Skeletal muscle satellite cell (primary cell): ENCODE data around the gene GPC6.
A peak's percentile ranks its signal among the peaks of the same experiment; 100 is the strongest.

Source experiments
- H3K27me3 ChIP-seq: 2 replicates; pipeline ENCODE4 v1.7.0; 2013; ENCODE audit warnings: low read length; ENCODE audit not compliant: control insufficient read depth, insufficient read depth
- H3K36me3 ChIP-seq: 2 replicates; pipeline ENCODE4 v1.7.0; 2013; ENCODE audit warnings: mild to moderate bottlenecking, control low read depth, low read length; ENCODE audit not compliant: insufficient read depth
- H3K4me1 ChIP-seq: 2 replicates; pipeline ENCODE4 v1.7.0; 2013; ENCODE audit warnings: low read length; ENCODE audit not compliant: control insufficient read depth, insufficient read depth
- H3K4me2 ChIP-seq: 2 replicates; pipeline ENCODE4 v1.7.0; 2013; ENCODE audit warnings: mild to moderate bottlenecking, low read length
- H3K4me3 ChIP-seq: 2 replicates; pipeline ENCODE4 v1.7.0; 2013; ENCODE audit warnings: low read length
- H3K9ac ChIP-seq: 2 replicates; pipeline ENCODE4 v1.7.0; 2013; ENCODE audit warnings: mild to moderate bottlenecking, low read depth, low read length, moderate library complexity
- H3K9me3 ChIP-seq: replicated peaks from 2 replicates; pipeline ENCODE4 v1.7.0; 2013; ENCODE audit warnings: mild to moderate bottlenecking, control low read depth, low read length

Gene GPC6

GRCh38 chr13:93217721-93218261, 8.8 kb upstream of the GPC6 start:
- H3K9me3 ChIP-seq, result no peaks in the 10 kb centered on the region
- no peak overlapping the region for H3K9ac ChIP-seq
- H3K27me3 ChIP-seq, result no peaks in the 10 kb centered on the region
- peaks cover 3% of the 10 kb centered on the region for H3K4me1 ChIP-seq
- H3K4me3 ChIP-seq, result no peak overlapping the region
- no peak overlapping the region for H3K4me2 ChIP-seq
- H3K36me3 ChIP-seq, result no peaks in the 10 kb centered on the region

- no peak overlapping the region for H3K4me3 ChIP-seq
- H3K9me3 ChIP-seq, result no peaks in the 10 kb centered on the region
Measured at GRCh38 chr13:93218583-93218982, 8.0 kb upstream of the GPC6 start.

GRCh38 chr13:93220073-93220472, 6.5 kb upstream of the GPC6 start:
- H3K9ac ChIP-seq, result no peak overlapping the region
- H3K36me3 ChIP-seq, result no peaks in the 10 kb centered on the region
- no peaks in the 10 kb centered on the region for H3K27me3 ChIP-seq
- H3K9me3 ChIP-seq, result no peaks in the 10 kb centered on the region
- no peak overlapping the region for H3K4me2 ChIP-seq
- H3K4me1 ChIP-seq, result peaks cover 3% of the 10 kb centered on the region
- H3K4me3 ChIP-seq, result no peak overlapping the region

More at GRCh38 chr13:93218583-93218982, 8.0 kb upstream of the GPC6 start:
- H3K27me3 ChIP-seq, result no peaks in the 10 kb centered on the region
- peaks cover 3% of the 10 kb centered on the region for H3K4me1 ChIP-seq
- H3K9ac ChIP-seq, result no peak overlapping the region
- H3K4me2 ChIP-seq, result no peak overlapping the region
- H3K36me3 ChIP-seq, result no peaks in the 10 kb centered on the region

- Histone ChIP-seq H3K9ac (no peak overlapping the region), H3K36me3 (no peaks in the 10 kb centered on the region), H3K27me3 (no peaks in the 10 kb centered on the region), H3K9me3 (no peaks in the 10 kb centered on the region), H3K4me3 (no peak overlapping the region), H3K4me1 (peaks cover 11% of the 10 kb centered on the region), H3K4me2 (no peak overlapping the region)
Measured at GRCh38 chr13:93222976-93223375, 3.6 kb upstream of the GPC6 start.

GRCh38 chr13:93224535-93224934, 2.1 kb upstream of the GPC6 start:
- H3K4me3 ChIP-seq, result no peak overlapping the region
- no peak overlapping the region for H3K9ac ChIP-seq
- H3K4me2 ChIP-seq, result no peak overlapping the region
- no peaks in the 10 kb centered on the region for H3K27me3 ChIP-seq
- no peaks in the 10 kb centered on the region for H3K9me3 ChIP-seq
- H3K36me3 ChIP-seq, result no peaks in the 10 kb centered on the region
- H3K4me1 ChIP-seq, result peaks cover 15% of the 10 kb centered on the region

GRCh38 chr13:93225610-93226009, 997 bp upstream of the GPC6 start:
- no peak overlapping the region for H3K4me3 ChIP-seq
- H3K4me2 ChIP-seq, result peak overlapping the region; percentile 94
- no peaks in the 10 kb centered on the region for H3K27me3 ChIP-seq
- peaks cover 25% of the 10 kb centered on the region for H3K4me1 ChIP-seq
- H3K9me3 ChIP-seq, result no peaks in the 10 kb centered on the region
- H3K36me3 ChIP-seq, result no peaks in the 10 kb centered on the region
- H3K9ac ChIP-seq, result no peak overlapping the region

GRCh38 chr13:93226065-93226622, 463 bp upstream of the GPC6 start:
- Histone ChIP-seq H3K36me3 (no peaks in the 10 kb centered on the region), H3K4me3 (peak overlapping the region; percentile 83)

GRCh38 chr13:93227280-93227877, 772 bp downstream of the GPC6 start:
- no peaks in the 10 kb centered on the region for H3K9me3 ChIP-seq
- H3K4me1 ChIP-seq, result peaks cover 27% of the 10 kb centered on the region
- H3K36me3 ChIP-seq, result no peaks in the 10 kb centered on the region
- peak overlapping the region; percentile 94 for H3K4me2 ChIP-seq
- H3K9ac ChIP-seq, result peak overlapping the region; percentile 87
- H3K27me3 ChIP-seq, result no peaks in the 10 kb centered on the region
- H3K4me3 ChIP-seq, result peak overlapping the region; percentile 83

More at GRCh38 chr13:93226065-93226622, 463 bp upstream of the GPC6 start:
- peak overlapping the region; percentile 87 for H3K9ac ChIP-seq
- H3K27me3 ChIP-seq, result no peaks in the 10 kb centered on the region
- peaks cover 27% of the 10 kb centered on the region for H3K4me1 ChIP-seq
- H3K9me3 ChIP-seq, result no peaks in the 10 kb centered on the region
- peak overlapping the region; percentile 94 for H3K4me2 ChIP-seq

- Histone ChIP-seq H3K9me3 (no peaks in the 10 kb centered on the region), H3K27me3 (no peaks in the 10 kb centered on the region), H3K4me3 (peak overlapping the region; percentile 83), H3K4me1 (peaks cover 27% of the 10 kb centered on the region), H3K36me3 (no peaks in the 10 kb centered on the region), H3K4me2 (peak overlapping the region; percentile 94), H3K9ac (peak overlapping the region; percentile 87)
Measured at GRCh38 chr13:93227878-93228642, 1.5 kb downstream of the GPC6 start.

GRCh38 chr13:93228643-93228937, 2.0 kb downstream of the GPC6 start:
- Histone ChIP-seq H3K4me1 (peaks cover 27% of the 10 kb centered on the region), H3K4me2 (peak overlapping the region; percentile 94), H3K27me3 (no peaks in the 10 kb centered on the region), H3K4me3 (peak overlapping the region; percentile 83), H3K36me3 (no peaks in the 10 kb centered on the region), H3K9me3 (no peaks in the 10 kb centered on the region), H3K9ac (peak overlapping the region; percentile 87)

- Histone ChIP-seq H3K36me3 (no peaks in the 10 kb centered on the region), H3K4me3 (no peak overlapping the region), H3K27me3 (no peaks in the 10 kb centered on the region), H3K4me1 (peaks cover 28% of the 10 kb centered on the region), H3K9me3 (no peaks in the 10 kb centered on the region), H3K9ac (no peak overlapping the region), H3K4me2 (peak overlapping the region; percentile 10)
Measured at GRCh38 chr13:93230261-93230855, 3.8 kb downstream of the GPC6 start.
